ENCODE data around the gene BRSK1. TPM values are rescaled to one million over a fixed set of nuclear protein-coding genes. Genes with fewer than 3 reads are reported as not detected.

Gene BRSK1
- total and polyA plus RNA-seq, 9 donors = 5.4 to 13.7 (median 10.4) TPM

GRCh38 chr19:55261671-55262126 is 22.1 kb upstream of the BRSK1 start:
- H3K9me3 ChIP-seq (replicated peaks; ENCODE audit: control insufficient read depth, low read depth, low read length) = no peaks in the 10 kb centered on the region
- WGBS (ENCODE audit: insufficient coverage) = 84% methylated on average over 11 of the region's 13 CpGs
- H3K27ac ChIP-seq (ENCODE audit: low read length) = no peak overlapping the region

DNA sequence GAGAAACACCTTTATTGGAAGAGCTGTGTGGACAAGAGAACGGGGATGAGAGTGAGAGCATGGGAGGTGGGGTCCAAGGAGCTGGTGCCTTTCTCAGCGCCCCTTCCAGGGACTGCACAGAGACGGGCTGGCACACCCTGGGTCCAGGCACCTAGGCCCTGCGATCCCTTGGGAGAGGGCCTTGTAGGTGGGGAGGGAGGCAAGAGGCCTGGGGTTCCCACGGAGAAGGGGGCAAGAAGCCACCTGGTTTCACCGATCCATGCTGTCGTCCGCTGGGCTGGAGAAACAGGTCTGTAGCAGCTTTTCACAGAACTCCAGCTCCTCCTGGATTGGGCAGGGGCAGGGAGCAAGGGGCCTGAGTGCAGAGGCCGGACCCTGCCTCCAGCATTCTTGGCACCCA is 21.4 kb upstream of the BRSK1 start:
- WGBS (ENCODE audit: insufficient coverage) = 90% methylated on average over 8 of the region's 9 CpGs
- DNase-seq = no peak

More at GRCh38 chr19:55261671-55262126, 22.1 kb upstream of the BRSK1 start:
- H3K4me1 ChIP-seq (ENCODE audit: control insufficient read depth, insufficient read depth, low read length) = peaks cover 17% of the 10 kb centered on the region
- peaks cover 5% of the 10 kb centered on the region for H3K36me3 ChIP-seq (ENCODE audit: control insufficient read depth, insufficient read depth, low read length)
- no peaks in the 10 kb centered on the region for H3K27me3 ChIP-seq (ENCODE audit: control insufficient read depth, insufficient read depth, low read length)
- no peak for DNase-seq
- no peak overlapping the region for H3K4me3 ChIP-seq (ENCODE audit: low read length)

GRCh38 chr19:55264531-55264930 is 19.3 kb upstream of the BRSK1 start:
- 60% methylated on average over 2 of the region's 5 CpGs for WGBS (ENCODE audit: insufficient coverage)
- peaks cover 9% of the 10 kb centered on the region for H3K36me3 ChIP-seq (ENCODE audit: control insufficient read depth, insufficient read depth, low read length)
- no peak overlapping the region for H3K27ac ChIP-seq (ENCODE audit: low read length)
- no peak for DNase-seq
- H3K27me3 ChIP-seq (ENCODE audit: control insufficient read depth, insufficient read depth, low read length) = no peaks in the 10 kb centered on the region
- no peaks in the 10 kb centered on the region for H3K9me3 ChIP-seq (replicated peaks; ENCODE audit: control insufficient read depth, low read depth, low read length)
- peaks cover 5% of the 10 kb centered on the region for H3K4me1 ChIP-seq (ENCODE audit: control insufficient read depth, insufficient read depth, low read length)
- H3K4me3 ChIP-seq (ENCODE audit: low read length) = no peak overlapping the region

More for the DNA sequence above, 21.4 kb upstream of the BRSK1 start:
- Histone ChIP-seq H3K4me3 (ENCODE audit: low read length) (no peak overlapping the region), H3K27me3 (ENCODE audit: control insufficient read depth, insufficient read depth, low read length) (no peaks in the 10 kb centered on the region), H3K27ac (ENCODE audit: low read length) (no peak overlapping the region), H3K36me3 (ENCODE audit: control insufficient read depth, insufficient read depth, low read length) (peaks cover 5% of the 10 kb centered on the region), H3K9me3 (replicated peaks; ENCODE audit: control insufficient read depth, low read depth, low read length) (no peaks in the 10 kb centered on the region), H3K4me1 (ENCODE audit: control insufficient read depth, insufficient read depth, low read length) (peaks cover 10% of the 10 kb centered on the region)

DNA sequence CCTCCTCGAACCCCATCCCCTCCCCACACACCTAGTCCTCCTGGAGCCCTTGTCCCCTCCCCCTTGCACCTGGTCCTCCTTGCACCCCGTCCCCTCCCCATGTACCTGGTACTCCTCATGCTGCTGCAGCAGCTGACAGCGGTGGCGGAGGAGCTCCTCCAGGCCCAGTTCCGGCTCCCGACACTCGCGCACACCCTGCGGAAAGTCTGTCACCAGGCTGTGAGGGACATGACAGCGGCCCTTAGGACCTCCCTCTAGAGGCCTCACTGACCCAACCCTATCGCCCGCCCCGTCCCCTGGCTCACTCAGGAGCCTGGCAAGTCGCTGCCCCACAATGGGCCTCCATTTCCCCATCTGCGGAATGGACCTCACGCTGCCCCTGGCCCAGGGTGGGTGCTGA is 18.6 kb upstream of the BRSK1 start:
- peaks cover 15% of the 10 kb centered on the region for H3K36me3 ChIP-seq (ENCODE audit: control insufficient read depth, insufficient read depth, low read length)
- H3K27me3 ChIP-seq (ENCODE audit: control insufficient read depth, insufficient read depth, low read length) = no peaks in the 10 kb centered on the region
- no peak overlapping the region for H3K4me3 ChIP-seq (ENCODE audit: low read length)
- DNase-seq = no peak
- no peaks in the 10 kb centered on the region for H3K9me3 ChIP-seq (replicated peaks; ENCODE audit: control insufficient read depth, low read depth, low read length)
- no peaks in the 10 kb centered on the region for H3K4me1 ChIP-seq (ENCODE audit: control insufficient read depth, insufficient read depth, low read length)
- H3K27ac ChIP-seq (ENCODE audit: low read length) = no peak overlapping the region
- WGBS (ENCODE audit: insufficient coverage) = 94% methylated on average over 12 of the region's 16 CpGs

- 95% methylated on average over 7 of the region's 12 CpGs for WGBS (ENCODE audit: insufficient coverage)
- Histone ChIP-seq H3K36me3 (ENCODE audit: control insufficient read depth, insufficient read depth, low read length) (peaks cover 21% of the 10 kb centered on the region), H3K9me3 (replicated peaks; ENCODE audit: control insufficient read depth, low read depth, low read length) (no peaks in the 10 kb centered on the region), H3K27ac (ENCODE audit: low read length) (no peak overlapping the region), H3K4me3 (ENCODE audit: low read length) (no peak overlapping the region), H3K27me3 (ENCODE audit: control insufficient read depth, insufficient read depth, low read length) (no peaks in the 10 kb centered on the region), H3K4me1 (ENCODE audit: control insufficient read depth, insufficient read depth, low read length) (no peaks in the 10 kb centered on the region)
- no peak for DNase-seq
Measured at GRCh38 chr19:55265723-55266386, 17.9 kb upstream of the BRSK1 start.

- no peak overlapping the region for H3K4me3 ChIP-seq (ENCODE audit: low read length)
- no peaks in the 10 kb centered on the region for H3K27me3 ChIP-seq (ENCODE audit: control insufficient read depth, insufficient read depth, low read length)
- H3K4me1 ChIP-seq (ENCODE audit: control insufficient read depth, insufficient read depth, low read length) = no peaks in the 10 kb centered on the region
- H3K9me3 ChIP-seq (replicated peaks; ENCODE audit: control insufficient read depth, low read depth, low read length) = no peaks in the 10 kb centered on the region
- H3K36me3 ChIP-seq (ENCODE audit: control insufficient read depth, insufficient read depth, low read length) = peaks cover 25% of the 10 kb centered on the region
- no CpG with 5 or more reads among the region's 3 CpGs for WGBS (ENCODE audit: insufficient coverage)
- no peak for DNase-seq
- H3K27ac ChIP-seq (ENCODE audit: low read length) = no peak overlapping the region
Measured at GRCh38 chr19:55266404-55266803, 17.4 kb upstream of the BRSK1 start.

DNA sequence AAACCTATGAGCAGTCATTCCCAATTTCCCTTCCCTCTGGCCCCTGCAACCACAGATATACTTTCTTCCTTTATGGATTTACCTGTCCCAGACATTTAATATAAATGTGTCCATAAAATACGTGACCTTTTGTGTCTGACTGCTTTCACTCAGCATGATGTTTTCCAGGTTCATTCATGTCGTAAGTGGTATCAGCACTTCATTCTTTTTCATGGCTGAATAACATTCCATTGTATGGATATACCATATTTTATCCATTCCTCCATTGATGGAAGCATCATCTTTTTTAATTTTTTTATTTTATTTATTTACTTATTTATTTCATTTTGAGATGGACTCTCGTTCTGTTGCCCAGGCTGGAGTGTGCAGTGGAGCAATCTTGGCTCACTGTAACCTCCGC is 17.0 kb upstream of the BRSK1 start:
- no peaks in the 10 kb centered on the region for H3K27me3 ChIP-seq (ENCODE audit: control insufficient read depth, insufficient read depth, low read length)
- H3K27ac ChIP-seq (ENCODE audit: low read length) = no peak overlapping the region
- DNase-seq = no peak
- WGBS (ENCODE audit: insufficient coverage) = 92% methylated on average over 2 of the region's 4 CpGs
- no peaks in the 10 kb centered on the region for H3K9me3 ChIP-seq (replicated peaks; ENCODE audit: control insufficient read depth, low read depth, low read length)
- H3K36me3 ChIP-seq (ENCODE audit: control insufficient read depth, insufficient read depth, low read length) = peaks cover 28% of the 10 kb centered on the region
- H3K4me1 ChIP-seq (ENCODE audit: control insufficient read depth, insufficient read depth, low read length) = no peaks in the 10 kb centered on the region
- H3K4me3 ChIP-seq (ENCODE audit: low read length) = no peak overlapping the region

DNA sequence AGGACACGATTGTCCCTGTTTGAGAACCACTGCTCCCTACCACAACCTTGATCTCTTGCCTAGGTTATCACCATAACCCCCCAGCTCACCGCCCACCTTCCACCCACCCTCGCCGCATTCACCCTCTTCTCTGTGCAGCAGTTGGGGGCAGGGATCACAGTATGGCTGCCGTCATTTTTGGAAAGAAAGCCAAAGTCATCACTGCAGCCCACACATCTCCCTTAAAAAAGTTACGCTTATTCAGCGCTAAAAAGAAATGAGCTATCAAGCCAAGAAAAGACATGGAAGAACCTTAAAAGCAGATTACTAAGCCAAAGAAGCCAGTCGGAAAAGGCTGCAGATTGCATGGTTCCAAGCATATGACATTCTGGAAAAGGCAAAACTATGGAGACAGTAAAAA is 14.5 kb upstream of the BRSK1 start:
- Histone ChIP-seq H3K27ac (ENCODE audit: low read length) (no peak overlapping the region), H3K4me1 (ENCODE audit: control insufficient read depth, insufficient read depth, low read length) (no peaks in the 10 kb centered on the region), H3K4me3 (ENCODE audit: low read length) (no peak overlapping the region), H3K36me3 (ENCODE audit: control insufficient read depth, insufficient read depth, low read length) (peaks cover 42% of the 10 kb centered on the region), H3K27me3 (ENCODE audit: control insufficient read depth, insufficient read depth, low read length) (no peaks in the 10 kb centered on the region), H3K9me3 (replicated peaks; ENCODE audit: control insufficient read depth, low read depth, low read length) (no peaks in the 10 kb centered on the region)
- DNase-seq = no peak
- 85% methylated on average over 6 of the region's 8 CpGs for WGBS (ENCODE audit: insufficient coverage)

DNA sequence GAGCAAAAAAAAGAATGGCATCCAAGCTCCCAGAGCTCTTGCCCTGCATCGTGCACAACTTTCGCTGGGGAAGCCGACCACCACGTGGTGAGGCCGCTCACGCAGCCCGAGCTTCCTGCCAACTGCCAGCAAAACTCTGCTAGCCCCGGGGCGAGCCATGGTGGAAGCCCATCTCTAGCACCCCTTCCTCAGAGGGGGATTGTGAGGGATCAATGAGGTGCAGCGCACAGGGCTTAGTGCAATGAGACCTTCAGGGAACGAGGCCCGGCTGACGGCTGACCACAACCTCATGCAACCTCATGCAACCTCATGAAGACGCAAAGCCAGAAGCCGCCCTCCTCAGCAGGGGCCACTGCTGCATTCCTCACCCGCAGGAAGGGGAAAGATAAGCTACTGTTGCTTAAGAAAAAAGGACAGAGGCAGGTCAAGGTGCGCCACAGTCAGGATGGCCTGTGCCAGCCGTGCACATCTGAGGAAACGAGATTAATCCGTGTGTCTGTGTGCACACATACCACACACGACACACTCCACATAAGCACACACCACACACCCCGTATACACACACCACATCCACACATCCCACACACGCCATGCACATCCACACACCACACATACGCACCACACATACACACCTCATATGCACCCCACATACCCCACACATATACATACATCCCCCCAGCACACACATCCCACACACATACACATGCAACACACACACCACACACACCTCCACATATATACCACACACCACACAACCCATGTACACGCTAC is 13.4 kb upstream of the BRSK1 start:
- H3K4me3 ChIP-seq (ENCODE audit: low read length) = no peak overlapping the region
- no peak for DNase-seq
- no peaks in the 10 kb centered on the region for H3K9me3 ChIP-seq (replicated peaks; ENCODE audit: control insufficient read depth, low read depth, low read length)
- no peaks in the 10 kb centered on the region for H3K27me3 ChIP-seq (ENCODE audit: control insufficient read depth, insufficient read depth, low read length)
- H3K36me3 ChIP-seq (ENCODE audit: control insufficient read depth, insufficient read depth, low read length) = peaks cover 53% of the 10 kb centered on the region
- H3K27ac ChIP-seq (ENCODE audit: low read length) = no peak overlapping the region
- H3K4me1 ChIP-seq (ENCODE audit: control insufficient read depth, insufficient read depth, low read length) = no peaks in the 10 kb centered on the region
- WGBS (ENCODE audit: insufficient coverage) = 93% methylated on average over 15 of the region's 25 CpGs

GRCh38 chr19:55272142-55272541 is 11.7 kb upstream of the BRSK1 start:
- Histone ChIP-seq H3K9me3 (replicated peaks; ENCODE audit: control insufficient read depth, low read depth, low read length) (no peaks in the 10 kb centered on the region), H3K27me3 (ENCODE audit: control insufficient read depth, insufficient read depth, low read length) (no peaks in the 10 kb centered on the region), H3K4me3 (ENCODE audit: low read length) (no peak overlapping the region), H3K27ac (ENCODE audit: low read length) (no peak overlapping the region), H3K36me3 (ENCODE audit: control insufficient read depth, insufficient read depth, low read length) (peaks cover 64% of the 10 kb centered on the region), H3K4me1 (ENCODE audit: control insufficient read depth, insufficient read depth, low read length) (no peaks in the 10 kb centered on the region)
- DNase-seq = no peak
- 89% methylated on average over 17 of the region's 18 CpGs for WGBS (ENCODE audit: insufficient coverage)

All from muscle of leg (tissue), 11 donors.